GM06990 (cell line): ENCODE measurements around the gene HOXD4.

ENCODE experiments used
- DNase-seq: peaks from one replicate; pipeline ENCODE4 v3.0.0-alpha.2; 2011; ENCODE audit not compliant: insufficient read length; ENCODE audit errors: extremely low read depth
- H3K27me3 ChIP-seq: replicated peaks from 2 replicates; pipeline ENCODE4 v1.6.0; 2011; ENCODE audit warnings: low read length; ENCODE audit not compliant: control insufficient read depth, insufficient read depth
- H3K36me3 ChIP-seq: 2 replicates; pipeline ENCODE4 v1.5.1; 2011; ENCODE audit warnings: low read length; ENCODE audit not compliant: control insufficient read depth, insufficient read depth
- H3K4me3 ChIP-seq: replicated peaks from 2 replicates; pipeline ENCODE4 v1.5.1; 2011; ENCODE audit warnings: low read depth, mild to moderate bottlenecking, control low read depth, low read length
- CTCF ChIP-seq: IDR thresholded peaks from 2 replicates; pipeline ENCODE4 v1.5.1; 2011; ENCODE audit warnings: low read length, control low read depth, mild to moderate bottlenecking, inconsistent platforms; ENCODE audit not compliant: insufficient read depth, poor library complexity, severe bottlenecking

The HOXD4 gene

GRCh38 chr2:176151442-176152287 lies at the start of gene HOXD4:
TSS of gene HOXD4 (plus strand) at chr2:176151550. CDS start at chr2:176151634, 84 bp downstream.
- DNase-seq = no peak
- Histone ChIP-seq H3K4me3 (no peak within 1 kb of the TSS), H3K27me3 (peaks cover 2% of the 10 kb centered on the region; the same call in 1 of the 2 replicates), H3K36me3 (no peaks in the 10 kb centered on the region)
- no peak for TF ChIP-seq CTCF

- no peak for TF ChIP-seq CTCF
- no peak for DNase-seq
- H3K36me3 ChIP-seq = no peaks in the 10 kb centered on the region
- no peaks in the 10 kb centered on the region; the same call in 1 of the 2 replicates for H3K27me3 ChIP-seq
- H3K4me3 ChIP-seq = no peak overlapping the region
These were observed 49.5 kb upstream of the HOXD4 start for GRCh38 chr2:176101842-176102241.

- no peaks in the 10 kb centered on the region; the same call in 1 of the 2 replicates for H3K27me3 ChIP-seq
These were observed 49.0 kb upstream of the HOXD4 start for GRCh38 chr2:176102309-176102866.

GRCh38 chr2:176103194-176103593 lies 48.2 kb upstream of the HOXD4 start:
- no peak for TF ChIP-seq CTCF
- H3K27me3 ChIP-seq = no peaks in the 10 kb centered on the region; the same call in 1 of the 2 replicates
- H3K4me3 ChIP-seq = no peak overlapping the region
- DNase-seq = no peak
- H3K36me3 ChIP-seq = no peaks in the 10 kb centered on the region

More at GRCh38 chr2:176102309-176102866, 49.0 kb upstream of the HOXD4 start:
- no peak for DNase-seq
- Histone ChIP-seq H3K4me3 (no peak overlapping the region), H3K36me3 (no peaks in the 10 kb centered on the region)
- no peak for TF ChIP-seq CTCF

GRCh38 chr2:176103742-176104315 lies 47.5 kb upstream of the HOXD4 start:
- no peaks in the 10 kb centered on the region for H3K36me3 ChIP-seq
- H3K4me3 ChIP-seq = no peak overlapping the region
- no peaks in the 10 kb centered on the region; the same call in 1 of the 2 replicates for H3K27me3 ChIP-seq
- TF ChIP-seq CTCF = no peak
- no peak for DNase-seq
